ENCODE results near the gene LFNG. TPM values are rescaled to one million over a fixed set of nuclear protein-coding genes. Genes with fewer than 3 reads are reported as not detected.

Gene LFNG
- total RNA-seq, 1 experiment from 2014 or later: 4.5 TPM

- DNase-seq: peak in 1 of 2 experiments; percentile 23
- ChIA-PET POLR2A (no interaction called here), CTCF (interaction anchor here (0.5 kb wide), 1 partner anchor 32 kb away, joined by 3 read pairs; no protein-coding TSS in a partner anchor)
- H3K27ac Mint-ChIP-seq (ENCODE audit: unreplicated experiment): no peak overlapping the region
- H3K27me3 Mint-ChIP-seq (ENCODE audit: insufficient read depth, unreplicated experiment): no peaks in the 10 kb centered on the region
- no TSS peak for BruUV-seq (replicated peaks)
- peaks cover 5% of the 10 kb centered on the region for H3K36me3 Mint-ChIP-seq (ENCODE audit: insufficient read depth, unreplicated experiment)
- Histone ChIP-seq H3K36me3 (ENCODE audit: control insufficient read depth, insufficient read depth, low read length) (no peaks in the 10 kb centered on the region; the same call in none of the 2 replicates), H3K27me3 (replicated peaks; ENCODE audit: control insufficient read depth, insufficient read depth, low read length) (no peaks in the 10 kb centered on the region), H3K9me3 (no peaks in the 10 kb centered on the region), H3K4me3 (ENCODE audit: low read depth, low read length) (no peak overlapping the region), H3K4me1 (peaks cover 11% of the 10 kb centered on the region; the same call in 1 of the 2 replicates)
- H3K9me3 Mint-ChIP-seq (ENCODE audit: unreplicated experiment): no peaks in the 10 kb centered on the region
- no peaks in the 10 kb centered on the region for H3K4me1 Mint-ChIP-seq (ENCODE audit: low read depth, unreplicated experiment)
- intact Hi-C loops (cut with micrococcal nuclease; ENCODE audit: unreplicated experiment): loop anchor here (1.0 kb wide), 1 partner anchor 114 kb away; no protein-coding TSS in a partner anchor
- H3K4me3 Mint-ChIP-seq (ENCODE audit: unreplicated experiment): no peak overlapping the region
- TF ChIP-seq CTCF (IDR thresholded peaks at IDR 0.05; ENCODE audit: insufficient read depth in 1 of 2, low read depth in 1 of 2, low read length in 1 of 2, severe bottlenecking in 1 of 2, unreplicated experiment in 1 of 2): peak; percentile 38 to 70
Observed at GRCh38 chr7:2567679-2568278, 48.2 kb downstream of the LFNG start.

GRCh38 chr7:2568521-2569223, 49.1 kb downstream of the LFNG start:
- Mint-ChIP-seq H3K27me3 (ENCODE audit: insufficient read depth, unreplicated experiment) (no peaks in the 10 kb centered on the region), H3K9me3 (ENCODE audit: unreplicated experiment) (no peaks in the 10 kb centered on the region), H3K36me3 (ENCODE audit: insufficient read depth, unreplicated experiment) (peaks cover 5% of the 10 kb centered on the region), H3K4me3 (ENCODE audit: unreplicated experiment) (no peak overlapping the region), H3K27ac (ENCODE audit: unreplicated experiment) (no peak overlapping the region), H3K4me1 (ENCODE audit: low read depth, unreplicated experiment) (no peaks in the 10 kb centered on the region)
- no peaks in the 10 kb centered on the region for H3K9me3 ChIP-seq
- peaks cover 14% of the 10 kb centered on the region; the same call in 1 of the 2 replicates for H3K4me1 ChIP-seq
- no peaks in the 10 kb centered on the region; the same call in 1 of the 2 replicates for H3K36me3 ChIP-seq (ENCODE audit: control insufficient read depth, insufficient read depth, low read length)
- no peak overlapping the region for H3K4me3 ChIP-seq (ENCODE audit: low read depth, low read length)
- POLR2A ChIA-PET: no interaction called here
- no peak for DNase-seq
- CTCF ChIA-PET: no interaction called here
- no TSS peak for BruUV-seq (replicated peaks)
- intact Hi-C loops (cut with micrococcal nuclease; ENCODE audit: unreplicated experiment): no loop called here
- H3K27me3 ChIP-seq (replicated peaks; ENCODE audit: control insufficient read depth, insufficient read depth, low read length): no peaks in the 10 kb centered on the region
- TF ChIP-seq CTCF (IDR thresholded peaks at IDR 0.05; ENCODE audit: insufficient read depth in 1 of 2, low read depth in 1 of 2, low read length in 1 of 2, severe bottlenecking in 1 of 2, unreplicated experiment in 1 of 2): no peak

GRCh38 chr7:2569421-2569820, 49.8 kb downstream of the LFNG start:
- H3K9me3 Mint-ChIP-seq (ENCODE audit: unreplicated experiment): no peaks in the 10 kb centered on the region
- H3K4me3 ChIP-seq (ENCODE audit: low read depth, low read length): no peak overlapping the region
- POLR2A ChIA-PET: no interaction called here
- H3K27ac Mint-ChIP-seq (ENCODE audit: unreplicated experiment): no peak overlapping the region
- CTCF ChIA-PET: no interaction called here
- no peaks in the 10 kb centered on the region for H3K27me3 ChIP-seq (replicated peaks; ENCODE audit: control insufficient read depth, insufficient read depth, low read length)
- BruUV-seq (replicated peaks): no TSS peak
- no peaks in the 10 kb centered on the region for H3K27me3 Mint-ChIP-seq (ENCODE audit: insufficient read depth, unreplicated experiment)
- H3K36me3 ChIP-seq (ENCODE audit: control insufficient read depth, insufficient read depth, low read length): no peaks in the 10 kb centered on the region; the same call in 1 of the 2 replicates
- no peak for TF ChIP-seq CTCF (IDR thresholded peaks at IDR 0.05; ENCODE audit: insufficient read depth in 1 of 2, low read depth in 1 of 2, low read length in 1 of 2, severe bottlenecking in 1 of 2, unreplicated experiment in 1 of 2)
- no peak overlapping the region for H3K4me3 Mint-ChIP-seq (ENCODE audit: unreplicated experiment)
- DNase-seq: no peak
- H3K36me3 Mint-ChIP-seq (ENCODE audit: insufficient read depth, unreplicated experiment): peaks cover 5% of the 10 kb centered on the region
- no peaks in the 10 kb centered on the region for H3K9me3 ChIP-seq
- no peaks in the 10 kb centered on the region for H3K4me1 Mint-ChIP-seq (ENCODE audit: low read depth, unreplicated experiment)
- intact Hi-C loops (cut with micrococcal nuclease; ENCODE audit: unreplicated experiment): no loop called here
- H3K4me1 ChIP-seq: peaks cover 14% of the 10 kb centered on the region; the same call in 1 of the 2 replicates
